MM.1S (cell line): Measurements from ENCODE around the gene KCTD17.

Experiments used
- DNase-seq: peaks from one replicate; pipeline ENCODE4 v3.0.0-alpha.2; 2015
- H2AFZ ChIP-seq: fragments of 300-600 bp; sonication (generic); 2 replicates; pipeline ENCODE4 v1.6.0; 2016; ENCODE audit warnings: antibody characterized with exemption, low read length
- H3F3A ChIP-seq: fragments of 300-600 bp; sonication (generic); 2 replicates; pipeline ENCODE4 v1.6.1; 2016; ENCODE audit warnings: mild to moderate bottlenecking, antibody characterized with exemption, low read length, moderate library complexity, mixed read lengths; ENCODE audit not compliant: insufficient read depth
- H3K27ac ChIP-seq: fragments of 300-600 bp; sonication (generic); 2 replicates; pipeline ENCODE4 v1.5.1; 2016; ENCODE audit warnings: mild to moderate bottlenecking, low read length
- H3K27me3 ChIP-seq: fragments of 300-600 bp; sonication (generic); replicated peaks from 2 replicates; pipeline ENCODE4 v1.6.0; 2016; ENCODE audit warnings: low read length; ENCODE audit not compliant: insufficient read depth
- H3K36me3 ChIP-seq: fragments of 300-600 bp; sonication (generic); replicated peaks from 2 replicates; pipeline ENCODE4 v1.6.1; 2016; ENCODE audit warnings: mild to moderate bottlenecking, low read length, mixed read lengths; ENCODE audit not compliant: insufficient read depth
- H3K4me1 ChIP-seq: fragments of 300-600 bp; sonication (generic); 2 replicates; pipeline ENCODE4 v1.6.1; 2016; ENCODE audit warnings: low read length, mixed read lengths
- H3K4me2 ChIP-seq: fragments of 300-600 bp; sonication (generic); 2 replicates; pipeline ENCODE4 v1.6.0; 2016; ENCODE audit warnings: low read depth, low read length
- H3K4me3 ChIP-seq: fragments of 300-600 bp; sonication (generic); 2 replicates; pipeline ENCODE4 v1.5.1; 2016; ENCODE audit warnings: low read length, mixed read lengths
- H3K79me2 ChIP-seq: fragments of 300-600 bp; sonication (generic); 2 replicates; pipeline ENCODE4 v1.6.1; 2016; ENCODE audit warnings: mixed run types, low read length, mixed read lengths
- H3K9ac ChIP-seq: fragments of 300-600 bp; sonication (generic); 2 replicates; pipeline ENCODE4 v1.6.1; 2016; ENCODE audit warnings: low read length, mixed read lengths
- H3K9me2 ChIP-seq: fragments of 300-600 bp; sonication (generic); replicated peaks from 2 replicates; pipeline ENCODE4 v1.6.1; 2016; ENCODE audit warnings: mild to moderate bottlenecking, low read length, mixed read lengths; ENCODE audit not compliant: insufficient read depth
- H3K9me3 ChIP-seq: fragments of 300-600 bp; sonication (generic); replicated peaks from 2 replicates; pipeline ENCODE4 v1.6.1; 2016; ENCODE audit warnings: mild to moderate bottlenecking, low read length, mixed read lengths; ENCODE audit not compliant: insufficient read depth
- H4K20me1 ChIP-seq: fragments of 300-600 bp; sonication (generic); 2 replicates; pipeline ENCODE4 v1.6.1; 2016; ENCODE audit warnings: mild to moderate bottlenecking, low read length, moderate library complexity, mixed read lengths; ENCODE audit not compliant: insufficient read depth
- CTCF ChIP-seq: fragments of 300-600 bp; sonication (generic); IDR thresholded peaks from 2 replicates; pipeline ENCODE4 v1.5.1; 2016; ENCODE audit warnings: antibody characterized with exemption, low read length, mixed read lengths
- EZH2 ChIP-seq: fragments of 300-600 bp; sonication (generic); optimal IDR thresholded peaks from 2 replicates; pipeline ENCODE3; 2017; ENCODE audit warnings: low read depth, mild to moderate bottlenecking, antibody characterized with exemption, low read length, mixed read lengths
- EZH2phosphoT487 ChIP-seq: fragments of 300-600 bp; sonication (generic); IDR thresholded peaks from 2 replicates; pipeline ENCODE4 v1.6.1; 2018; ENCODE audit warnings: antibody characterized with exemption, low read length

The KCTD17 gene

GRCh38 chr22:37036655-37037377 is 14.7 kb upstream of the KCTD17 start:
- no peak for DNase-seq
- no peaks in the 10 kb centered on the region for H4K20me1 ChIP-seq
- no peak overlapping the region for H3K9ac ChIP-seq

GRCh38 chr22:37037669-37038068 is 13.9 kb upstream of the KCTD17 start:
- Histone ChIP-seq H3K27ac (no peak overlapping the region), H3K4me2 (no peak overlapping the region), H3K9ac (no peak overlapping the region), H3K79me2 (no peaks in the 10 kb centered on the region), H3K9me3 (no peaks in the 10 kb centered on the region), H4K20me1 (no peaks in the 10 kb centered on the region), H3F3A (no peaks in the 10 kb centered on the region), H3K4me1 (no peaks in the 10 kb centered on the region), H3K4me3 (no peak overlapping the region), H2AFZ (no peak overlapping the region), H3K27me3 (peaks cover 35% of the 10 kb centered on the region), H3K36me3 (no peaks in the 10 kb centered on the region), H3K9me2 (no peaks in the 10 kb centered on the region)
- DNase-seq, result no peak
- TF ChIP-seq EZH2phosphoT487 (no peak), CTCF (no peak), EZH2 (no peak)

More at GRCh38 chr22:37036655-37037377, 14.7 kb upstream of the KCTD17 start:
- no peak overlapping the region for H3K4me3 ChIP-seq
- no peak overlapping the region for H3K4me2 ChIP-seq
- H3K79me2 ChIP-seq, result no peaks in the 10 kb centered on the region
- no peaks in the 10 kb centered on the region for H3F3A ChIP-seq
- peaks cover 35% of the 10 kb centered on the region for H3K27me3 ChIP-seq
- no peaks in the 10 kb centered on the region for H3K9me3 ChIP-seq
- no peaks in the 10 kb centered on the region for H3K36me3 ChIP-seq
- H3K27ac ChIP-seq, result no peak overlapping the region
- TF ChIP-seq EZH2phosphoT487, result no peak
- TF ChIP-seq CTCF, result no peak
- TF ChIP-seq EZH2, result no peak
- no peaks in the 10 kb centered on the region for H3K9me2 ChIP-seq
- no peak overlapping the region for H2AFZ ChIP-seq
- no peaks in the 10 kb centered on the region for H3K4me1 ChIP-seq

GRCh38 chr22:37039466-37039865 is 12.1 kb upstream of the KCTD17 start:
- H3K27ac ChIP-seq, result no peak overlapping the region
- no peak for DNase-seq
- H2AFZ ChIP-seq, result no peak overlapping the region
- no peaks in the 10 kb centered on the region for H3K9me3 ChIP-seq
- no peak overlapping the region for H3K4me3 ChIP-seq
- H3K27me3 ChIP-seq, result peaks cover 33% of the 10 kb centered on the region
- H3K4me2 ChIP-seq, result no peak overlapping the region
- no peaks in the 10 kb centered on the region for H3K79me2 ChIP-seq
- H3K36me3 ChIP-seq, result no peaks in the 10 kb centered on the region
- TF ChIP-seq CTCF (no peak), EZH2phosphoT487 (no peak), EZH2 (no peak)
- H3K9ac ChIP-seq, result no peak overlapping the region
- no peaks in the 10 kb centered on the region for H3K9me2 ChIP-seq
- 0 out of 2 replicates have a peak, but pooled peaks cover 3% of the 10 kb centered on the region for H3K4me1 ChIP-seq
- no peaks in the 10 kb centered on the region for H4K20me1 ChIP-seq
- H3F3A ChIP-seq, result no peaks in the 10 kb centered on the region
